ENCODE measurements around the gene SIL1.

GRCh38 chr5:139155333-139155732, 42.8 kb downstream of the SIL1 start:
- TF ChIP-seq EP300 (IDR thresholded peaks at IDR 0.05): no peak
- no peak for TF ChIP-seq POLR2A (IDR thresholded peaks at IDR 0.05)
- no peak for TF ChIP-seq CTCF (IDR thresholded peaks at IDR 0.05)
- TF ChIP-seq POLR2AphosphoS5 (IDR thresholded peaks at IDR 0.05): no peak
